KG1 (cell line): ENCODE measurements around the gene CAMK2G.
"Not testable (repeated sequence)": the region's sequence is repeated elsewhere in the genome, so short reads cannot be mapped to it uniquely, and the experiment has no call there.

ENCODE experiments used
- DNase-seq: peaks from one replicate; lab custom pipeline; 2025; lab: John Stamatoyannopoulos, UW

The CAMK2G gene

GRCh38 chr10:73791871-73792400 is 82.4 kb downstream of the CAMK2G start:
- DNase-seq = no peak

GRCh38 chr10:73790886-73791625 is 83.3 kb downstream of the CAMK2G start:
- no peak for DNase-seq

GRCh38 chr10:73789659-73790055 is 84.7 kb downstream of the CAMK2G start:
- no peak for DNase-seq

- DNase-seq = no peak
Measured at GRCh38 chr10:73788864-73789658, 85.3 kb downstream of the CAMK2G start.

GRCh38 chr10:73787031-73787800 is 87.1 kb downstream of the CAMK2G start:
- DNase-seq = not testable (repeated sequence)

GRCh38 chr10:73786512-73786885 is 87.9 kb downstream of the CAMK2G start:
- DNase-seq = no peak

GRCh38 chr10:73785721-73786511 is 88.4 kb downstream of the CAMK2G start:
- no peak for DNase-seq

GRCh38 chr10:73785211-73785720 is 89.1 kb downstream of the CAMK2G start, which contains the start of gene ZSWIM8:
TSS of gene ZSWIM8 (plus strand) at chr10:73785606. CDS start at chr10:73785879, 273 bp downstream.
- peak; percentile 97 for DNase-seq

- no peak for DNase-seq
Measured at GRCh38 chr10:73782749-73783085, 91.6 kb downstream of the CAMK2G start.

- DNase-seq = peak; percentile 64
Measured at GRCh38 chr10:73781879-73782748, 92.2 kb downstream of the CAMK2G start, which contains the start of gene CHCHD1. TSS of gene CHCHD1 (plus strand) at chr10:73782048. CDS start at chr10:73782076, 28 bp downstream.

GRCh38 chr10:73781548-73781878 is 92.8 kb downstream of the CAMK2G start:
- no peak for DNase-seq

GRCh38 chr10:73780966-73781365 is 93.4 kb downstream of the CAMK2G start:
- DNase-seq = no peak

- no peak for DNase-seq
Measured at GRCh38 chr10:73780301-73780700, 94.1 kb downstream of the CAMK2G start.

GRCh38 chr10:73779539-73780197 is 94.7 kb downstream of the CAMK2G start:
- no peak for DNase-seq

GRCh38 chr10:73779018-73779417 is 95.3 kb downstream of the CAMK2G start:
- DNase-seq = no peak

- DNase-seq = no peak
Measured at GRCh38 chr10:73774637-73775036, 99.7 kb downstream of the CAMK2G start.

GRCh38 chr10:73773152-73773879 is 101.0 kb downstream of the CAMK2G start:
- peak; percentile 50 for DNase-seq

- peak; percentile 80 for DNase-seq
Measured at GRCh38 chr10:73772281-73773151, 101.8 kb downstream of the CAMK2G start.
